NCI-H146 treated with DMSO at 0.1 percent for 48 hours (cell line): Measurements from ENCODE around the gene RAB11FIP4.

Experiments
- DNase-seq: peaks from one replicate; lab custom pipeline; 2025; ENCODE audit not compliant: unreplicated experiment; lab: John Stamatoyannopoulos, UW

The RAB11FIP4 gene

GRCh38 chr17:31540602-31541307, 149.3 kb downstream of the RAB11FIP4 start:
- no peak for DNase-seq

DNA sequence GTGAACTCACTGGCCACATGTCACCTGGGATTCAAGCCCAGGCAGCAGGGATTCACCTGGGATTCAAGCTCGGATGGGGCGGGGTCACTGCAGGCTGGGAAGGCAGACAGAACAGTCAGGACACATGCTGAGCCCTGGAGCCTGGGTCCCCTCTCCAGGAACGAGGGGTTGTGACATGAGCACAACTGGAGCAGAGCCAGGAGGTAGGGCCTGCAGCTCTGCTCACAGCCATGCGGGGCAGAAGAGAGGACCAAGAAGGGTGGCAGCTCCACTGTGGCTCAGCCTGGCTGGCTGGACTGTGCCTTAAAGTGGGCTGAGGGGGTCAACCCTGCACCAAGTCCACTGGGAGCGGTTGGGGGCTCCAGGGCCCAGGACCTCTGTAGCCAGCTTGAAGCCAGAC, 150.1 kb downstream of the RAB11FIP4 start:
- no peak for DNase-seq

DNA sequence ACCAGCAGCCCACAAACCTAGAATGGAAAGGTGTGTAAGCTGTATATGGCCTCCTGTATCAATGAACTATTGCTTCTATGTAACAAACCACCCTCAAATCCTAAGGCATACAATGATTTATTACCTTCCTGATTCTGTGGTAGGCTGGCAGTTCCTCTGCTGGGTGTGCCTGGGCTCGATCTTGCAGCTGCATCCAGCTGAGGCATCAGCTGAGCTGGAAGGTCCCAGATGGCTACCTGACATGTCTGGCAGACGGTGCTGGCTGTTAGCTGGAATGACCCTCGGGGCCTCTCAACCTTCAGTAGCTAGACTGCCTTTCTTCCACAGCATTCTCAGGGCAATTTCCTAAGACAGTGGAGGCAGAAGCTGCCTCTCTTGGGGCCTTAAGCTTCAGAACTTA, 152.7 kb downstream of the RAB11FIP4 start:
- no peak for DNase-seq

DNA sequence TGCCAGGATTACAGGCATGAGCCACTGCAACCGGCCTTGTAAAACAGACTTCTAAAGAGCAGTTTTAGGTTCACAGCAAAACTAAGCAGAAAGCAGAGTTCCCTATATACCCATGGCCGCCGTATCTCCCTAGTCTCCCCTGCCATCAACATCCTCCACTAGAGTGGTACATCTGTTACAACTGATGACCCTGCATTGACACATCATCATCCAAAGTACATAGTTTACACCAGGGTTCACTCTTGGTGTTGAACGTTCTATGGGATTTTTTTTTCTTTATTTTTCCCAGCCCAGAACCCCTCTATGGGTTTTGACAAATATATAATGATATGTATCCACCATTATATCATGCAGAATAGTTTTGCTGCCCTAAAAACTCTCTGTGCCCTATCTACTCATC, 155.2 kb downstream of the RAB11FIP4 start:
- no peak for DNase-seq

- DNase-seq, result peak; percentile 4
Observed at GRCh38 chr17:31548709-31549108, 157.2 kb downstream of the RAB11FIP4 start.

GRCh38 chr17:31549121-31549524, 157.6 kb downstream of the RAB11FIP4 start:
- DNase-seq, result no peak

DNA sequence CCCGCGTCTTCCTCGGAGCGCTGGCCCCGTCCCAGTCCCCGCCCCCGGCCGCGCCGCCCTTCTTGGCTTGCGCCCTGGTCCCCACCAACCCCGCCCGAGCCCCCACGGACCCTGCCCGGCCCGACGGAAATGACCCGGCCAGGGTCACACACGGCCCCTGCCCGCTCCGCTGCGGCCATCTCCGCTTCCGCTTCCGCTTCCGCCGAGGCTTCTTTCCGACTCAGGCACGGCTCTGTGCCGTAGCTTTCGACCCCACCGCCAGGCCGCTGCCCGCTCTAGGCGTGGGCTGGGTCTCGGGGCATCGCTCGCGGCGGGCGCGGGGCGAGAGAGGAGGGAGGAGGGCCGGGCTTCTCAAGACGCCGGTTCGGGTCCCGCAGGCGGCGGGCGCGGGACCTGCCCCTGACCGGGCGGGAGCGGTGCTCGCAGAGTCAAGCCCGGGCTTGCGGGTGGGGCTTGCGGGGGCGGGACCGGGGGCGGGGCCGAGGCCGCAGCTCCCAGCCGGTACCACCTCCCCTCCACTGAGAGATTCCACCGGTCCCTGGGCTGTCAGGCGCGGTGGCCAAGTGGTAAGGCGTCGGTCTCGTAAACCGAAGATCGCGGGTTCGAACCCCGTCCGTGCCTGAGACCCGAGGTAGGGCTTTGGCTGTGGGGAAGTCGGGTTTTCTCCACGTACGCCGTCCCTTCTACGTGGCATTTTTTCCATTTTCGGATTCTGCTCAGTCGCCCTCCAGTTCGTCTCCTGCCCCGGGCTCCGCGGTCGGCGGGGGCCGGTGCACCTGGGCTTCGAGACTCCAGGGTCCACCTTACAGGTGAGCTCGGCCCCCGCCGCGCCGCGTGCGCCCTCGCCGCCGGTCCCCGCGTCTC, 158.3 kb downstream of the RAB11FIP4 start:
- DNase-seq, result peak; percentile 82

GRCh38 chr17:31550389-31551056, 159.0 kb downstream of the RAB11FIP4 start:
- DNase-seq, result peak; percentile 50

- no peak for DNase-seq
Observed at GRCh38 chr17:31552568-31552967, 161.1 kb downstream of the RAB11FIP4 start.

DNA sequence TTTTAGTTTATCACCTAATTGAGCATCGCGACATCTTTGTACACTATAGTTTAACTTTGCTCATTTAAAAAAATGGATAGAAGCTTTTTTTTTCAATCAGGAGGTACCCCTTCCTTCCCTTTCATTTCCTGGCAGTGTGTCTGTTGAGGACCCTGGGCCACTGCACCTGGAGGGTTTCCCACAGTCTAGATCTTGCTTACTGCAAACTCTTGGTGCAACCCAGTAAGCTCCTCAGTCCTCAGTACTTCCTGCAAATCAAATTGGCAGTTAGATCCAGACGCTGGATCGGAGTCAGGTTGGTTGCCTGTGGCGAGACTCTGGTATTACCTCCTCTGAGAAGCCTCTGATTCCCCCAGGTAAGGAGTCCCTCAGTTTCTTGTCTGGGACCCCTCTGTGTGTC, 162.0 kb downstream of the RAB11FIP4 start:
- DNase-seq, result no peak

DNA sequence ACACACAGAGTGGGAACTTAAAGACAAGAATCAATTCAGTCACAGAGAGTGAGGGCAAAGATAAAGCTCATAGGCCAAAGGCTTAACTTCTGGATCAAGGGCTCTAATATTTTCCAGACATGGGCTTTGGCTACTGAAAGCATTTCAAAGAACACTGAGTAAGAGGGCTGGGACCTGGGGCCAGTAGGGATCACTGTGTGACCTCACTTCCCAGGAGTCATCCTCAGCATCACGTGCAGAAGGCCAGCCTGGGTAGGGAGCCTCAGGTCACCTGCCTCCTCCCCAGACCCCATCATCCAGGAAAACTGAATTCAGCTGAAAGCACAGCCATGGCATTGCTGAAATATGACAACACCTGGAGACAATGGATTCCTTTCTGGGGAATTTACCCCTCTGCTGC, 163.5 kb downstream of the RAB11FIP4 start:
- DNase-seq, result no peak

GRCh38 chr17:31556969-31557645, 165.6 kb downstream of the RAB11FIP4 start:
- DNase-seq, result no peak

DNA sequence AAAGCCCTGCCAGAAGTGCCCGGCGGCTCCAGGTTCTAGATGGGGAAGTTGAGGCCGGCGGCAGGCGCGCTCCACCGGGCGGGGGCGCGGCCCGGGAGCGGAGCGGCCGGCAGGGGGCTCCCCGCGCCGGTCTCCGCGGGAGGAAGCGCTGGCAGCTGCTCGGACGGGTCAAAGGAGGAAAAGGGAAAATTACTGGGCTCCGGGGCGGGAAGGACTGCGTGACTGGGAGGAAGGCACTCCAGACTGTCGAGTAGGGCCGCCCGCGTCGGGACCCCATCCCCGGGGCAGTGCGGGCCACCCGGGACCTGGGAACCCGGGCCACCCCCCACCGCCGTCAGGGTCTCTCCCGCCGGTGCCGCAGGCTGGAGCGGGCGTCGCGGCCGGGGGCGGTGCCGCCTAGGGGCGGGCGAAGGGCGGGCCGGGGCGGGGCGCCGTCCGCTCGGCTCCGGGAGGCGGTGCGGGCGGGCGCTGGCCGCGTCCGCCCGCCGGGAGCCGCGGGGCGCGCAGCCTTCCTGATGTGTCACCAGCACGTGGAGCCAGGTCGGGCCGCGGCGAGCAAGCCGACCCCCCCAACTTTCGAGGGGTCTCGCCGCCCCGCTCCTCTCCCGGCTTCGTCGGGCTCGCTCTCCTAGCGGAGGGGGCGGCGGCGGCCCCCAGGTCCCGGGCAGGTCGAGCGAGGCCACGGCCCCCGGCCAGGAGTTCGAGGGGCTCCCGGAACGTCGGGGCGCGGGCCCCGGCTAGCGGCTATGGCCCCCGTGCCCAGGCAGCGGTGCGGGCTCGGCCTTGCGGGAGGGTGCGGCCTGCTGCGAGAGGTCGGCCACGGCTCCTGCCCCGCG, 167.5 kb downstream of the RAB11FIP4 start:
- DNase-seq, result peak; percentile 50

DNA sequence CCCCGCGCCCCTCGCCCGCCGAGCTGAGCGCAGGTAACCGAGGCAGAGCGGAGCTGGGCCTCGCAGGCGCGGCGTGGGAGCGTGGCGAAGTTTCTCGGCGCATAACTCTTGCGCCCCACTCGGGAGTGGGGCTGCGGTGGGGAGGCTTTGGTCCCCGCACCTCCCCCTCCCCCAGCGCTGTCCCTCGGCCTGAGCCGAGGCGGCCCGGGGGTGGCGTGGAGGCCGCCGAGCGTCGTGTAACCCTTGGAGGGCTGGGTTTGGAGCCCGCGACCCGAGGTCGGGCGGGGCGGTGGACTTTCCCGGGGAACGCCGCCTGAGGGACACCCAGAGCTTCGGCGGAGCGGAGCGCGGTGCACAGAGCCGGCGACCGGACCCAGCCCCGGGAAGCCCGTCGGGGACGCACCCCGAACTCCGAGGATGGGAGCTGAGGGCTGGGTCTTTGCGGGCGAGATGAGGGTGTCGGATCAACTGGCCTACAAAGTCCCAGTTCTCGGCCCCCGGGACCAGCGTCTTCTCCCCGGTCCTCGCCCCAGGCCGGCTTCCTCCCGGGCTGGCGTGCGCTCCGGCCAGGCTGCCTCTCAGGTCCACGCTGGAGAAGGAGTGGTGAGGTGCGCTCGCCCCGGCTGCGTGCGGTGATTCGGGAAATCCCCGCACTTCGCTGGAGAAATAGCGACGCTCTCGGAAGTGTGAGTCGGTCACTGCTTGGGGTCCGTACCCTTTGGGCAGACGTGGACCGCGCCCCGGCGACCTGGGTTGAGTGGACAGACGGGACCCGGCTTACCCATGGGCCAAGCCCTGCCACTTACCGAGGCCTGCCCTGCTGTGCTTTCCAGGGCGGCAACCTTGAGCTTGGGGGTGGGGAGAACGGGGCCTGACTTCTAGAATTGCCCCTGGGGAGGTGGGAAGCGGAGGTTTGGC, 168.4 kb downstream of the RAB11FIP4 start:
- DNase-seq, result no peak

GRCh38 chr17:31560616-31561235, 169.3 kb downstream of the RAB11FIP4 start:
- DNase-seq, result no peak

DNA sequence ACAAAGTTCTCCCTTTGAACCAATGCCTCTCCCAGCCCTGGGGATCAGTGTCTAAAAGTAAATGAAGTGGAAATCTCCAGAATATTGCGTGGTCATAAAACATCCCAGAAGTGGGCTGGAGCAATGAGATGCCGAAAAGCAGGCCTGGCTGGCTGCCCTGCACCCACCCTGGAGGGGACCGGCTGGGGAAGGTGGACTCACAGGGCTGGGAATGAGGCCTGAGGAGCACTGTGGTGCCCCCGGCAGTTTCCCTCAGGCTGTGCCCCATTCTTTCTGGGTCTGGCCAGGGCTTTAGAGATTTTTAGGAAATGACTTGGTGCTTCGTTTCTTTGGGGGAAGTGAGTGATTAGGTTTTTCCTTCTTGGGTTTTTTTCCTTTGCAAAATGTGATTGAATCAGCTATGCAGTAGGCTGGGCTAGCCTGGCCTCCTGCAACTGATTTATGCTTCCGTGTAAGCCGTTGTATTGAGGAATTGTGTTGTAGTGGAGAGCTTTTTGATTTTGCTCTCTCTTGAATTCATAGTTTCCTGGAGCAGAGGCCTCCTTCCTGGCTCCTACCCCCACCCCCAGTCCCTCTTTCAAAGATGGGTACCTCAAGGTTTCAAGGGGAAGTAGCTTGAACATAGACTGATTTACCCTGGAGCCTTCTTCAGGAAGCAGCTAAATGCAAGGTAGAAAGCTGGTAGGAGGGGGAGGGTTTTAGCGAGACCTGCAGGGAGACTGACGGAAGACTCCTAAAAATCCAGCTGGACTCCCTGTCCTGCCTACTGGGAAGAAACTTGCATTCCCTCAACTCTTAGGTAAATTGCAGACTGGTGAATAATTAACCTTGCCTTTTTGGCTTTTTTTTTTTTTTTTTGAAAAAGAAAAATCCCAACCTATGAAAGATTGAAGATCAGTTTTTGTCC, 170.2 kb downstream of the RAB11FIP4 start:
- no peak for DNase-seq

DNA sequence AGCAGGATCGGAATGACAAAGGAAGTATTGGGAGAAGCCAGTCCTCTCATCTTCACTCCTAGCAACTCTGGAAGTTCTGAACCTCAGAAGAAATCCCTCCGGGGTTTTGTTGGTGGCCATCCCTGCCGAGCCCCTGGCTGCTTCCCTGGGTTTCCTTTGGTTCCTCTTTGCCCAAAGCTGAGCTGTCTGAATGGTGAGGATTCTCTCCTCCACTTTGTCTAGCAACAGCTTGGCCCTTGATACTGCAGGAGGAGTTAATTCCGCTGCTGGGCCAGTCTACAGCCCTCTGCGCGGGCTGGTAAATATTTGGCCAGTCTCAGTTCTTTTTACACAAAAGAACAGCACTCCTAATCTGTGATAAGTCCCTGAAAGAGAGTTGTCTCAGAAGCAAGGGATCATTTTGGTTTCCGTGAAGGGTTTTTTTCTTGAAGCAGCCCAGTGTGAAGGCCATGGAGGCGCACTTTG, 170.9 kb downstream of the RAB11FIP4 start:
- DNase-seq, result no peak

GRCh38 chr17:31564291-31564690, 172.8 kb downstream of the RAB11FIP4 start:
- DNase-seq, result no peak
